HG02798 (cell line): Measurements from ENCODE around the gene CD274.

Experiments used
- ATAC-seq: cut with Tn5 transposase; IDR thresholded peaks from one replicate; pipeline ENCODE4 v1.9.1; 2021; ENCODE audit warnings: mild to moderate bottlenecking; ENCODE audit not compliant: unreplicated experiment, poor library complexity

CD274 gene

DNA sequence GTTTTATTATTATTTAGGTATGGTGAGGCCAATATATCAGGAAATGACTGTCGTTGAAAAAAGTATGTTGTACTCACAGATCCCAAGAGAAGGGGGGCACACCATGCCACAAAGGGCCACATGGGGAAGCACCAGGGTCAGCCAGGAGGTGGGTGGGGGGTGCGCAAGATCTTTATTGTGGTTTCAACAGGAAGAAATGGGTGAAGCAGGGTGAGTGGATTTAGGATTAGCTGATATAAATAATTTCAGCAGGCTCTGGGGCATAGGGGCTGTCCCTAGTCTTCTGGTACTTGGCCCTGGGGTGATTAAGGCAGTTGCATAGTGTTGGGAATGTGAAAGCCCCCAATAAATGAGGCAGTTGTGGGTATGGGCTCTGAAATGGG lies 68.6 kb downstream of the CD274 start:
- peak; percentile 14 for ATAC-seq
